Activated T-helper 1 cell treated with Interleukin-2 at 50 U/mL for 16 hours (primary cell): ENCODE data around the gene SENP8.

Experiments used
- DNase-seq: peaks from one replicate; pipeline ENCODE4 v3.0.0-alpha.2; 2020; ENCODE audit warnings: low read depth

SENP8 gene

DNA sequence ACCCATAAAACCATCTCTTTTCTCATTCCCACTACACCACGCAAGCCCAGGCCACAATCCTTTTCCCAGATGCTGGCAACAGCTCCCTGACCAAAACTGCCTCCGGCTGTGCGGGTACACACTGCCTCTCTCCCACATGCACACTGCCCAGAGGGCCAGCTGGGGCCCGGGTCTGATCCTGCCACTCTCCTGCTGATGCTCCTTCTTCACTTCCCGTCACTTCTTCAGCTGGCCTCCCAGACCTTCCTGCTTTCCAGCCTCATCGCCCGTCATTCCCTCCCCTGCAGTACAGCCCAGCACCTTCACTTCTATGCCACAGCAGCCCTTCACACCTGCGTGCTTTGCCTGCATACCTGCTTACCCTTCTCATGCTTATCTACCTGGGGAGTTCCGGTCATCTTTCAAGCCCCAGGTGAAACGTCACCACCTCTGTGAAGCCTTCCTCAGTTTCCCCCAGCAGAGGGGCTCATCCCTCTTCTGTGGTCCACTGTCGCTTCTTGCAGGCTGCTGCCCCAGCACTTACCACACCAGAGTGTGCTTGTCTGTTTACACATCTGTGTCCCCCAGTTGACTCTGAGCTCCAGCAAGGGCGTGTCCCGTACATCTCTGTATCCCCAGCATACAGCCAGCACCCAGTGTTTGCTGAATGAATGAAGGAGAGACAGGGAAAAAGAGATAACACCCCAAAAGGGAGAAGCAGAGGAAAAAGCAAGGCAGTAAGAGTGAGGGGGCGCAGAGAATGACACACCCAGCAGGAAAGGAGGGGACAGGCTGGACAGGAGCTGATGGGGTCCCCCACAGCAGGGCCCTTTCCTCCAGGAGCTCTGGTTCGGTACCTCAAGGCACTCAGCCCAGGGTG is 57.2 kb downstream of the SENP8 start:
- no peak for DNase-seq

DNA sequence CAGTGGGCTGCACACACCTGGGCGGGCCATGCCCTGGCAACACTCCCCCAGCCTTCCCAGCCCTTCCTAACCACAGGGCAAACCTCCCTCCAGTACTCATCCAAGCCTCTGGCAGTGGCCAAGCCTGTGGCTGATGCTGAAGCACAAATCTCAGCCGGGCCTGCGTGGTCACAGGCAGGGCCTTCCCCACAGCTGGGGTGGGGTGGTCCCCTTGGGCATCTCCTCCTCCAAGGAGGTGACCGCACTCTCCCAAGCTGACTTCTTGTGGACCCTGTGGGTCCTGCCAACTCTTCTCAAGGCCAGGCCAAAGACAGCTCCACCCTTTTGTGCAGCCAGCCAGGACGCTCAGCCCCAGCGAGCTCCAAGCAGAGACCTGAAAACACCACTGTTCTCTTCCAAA is 58.0 kb downstream of the SENP8 start:
- DNase-seq: no peak

DNA sequence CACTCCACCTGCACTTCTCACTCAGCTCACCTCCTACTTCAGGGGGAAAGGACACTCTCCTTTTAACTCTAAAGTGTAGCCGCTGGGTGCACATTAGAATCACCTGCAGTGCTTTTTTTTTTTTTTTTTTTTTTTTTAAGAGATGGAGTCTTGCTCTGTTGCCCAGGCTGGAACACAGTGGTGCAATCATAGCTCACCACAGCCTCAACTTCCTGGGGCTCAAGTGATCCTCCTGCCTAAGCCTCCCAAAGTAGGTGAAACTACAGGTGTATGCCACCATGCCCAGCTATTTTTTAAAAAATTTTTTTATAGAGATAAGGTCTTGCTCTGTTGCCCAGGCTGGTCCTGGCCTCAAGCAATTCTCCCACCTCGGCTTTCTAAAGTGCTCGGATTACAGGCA is 58.5 kb downstream of the SENP8 start:
- DNase-seq: no peak

DNA sequence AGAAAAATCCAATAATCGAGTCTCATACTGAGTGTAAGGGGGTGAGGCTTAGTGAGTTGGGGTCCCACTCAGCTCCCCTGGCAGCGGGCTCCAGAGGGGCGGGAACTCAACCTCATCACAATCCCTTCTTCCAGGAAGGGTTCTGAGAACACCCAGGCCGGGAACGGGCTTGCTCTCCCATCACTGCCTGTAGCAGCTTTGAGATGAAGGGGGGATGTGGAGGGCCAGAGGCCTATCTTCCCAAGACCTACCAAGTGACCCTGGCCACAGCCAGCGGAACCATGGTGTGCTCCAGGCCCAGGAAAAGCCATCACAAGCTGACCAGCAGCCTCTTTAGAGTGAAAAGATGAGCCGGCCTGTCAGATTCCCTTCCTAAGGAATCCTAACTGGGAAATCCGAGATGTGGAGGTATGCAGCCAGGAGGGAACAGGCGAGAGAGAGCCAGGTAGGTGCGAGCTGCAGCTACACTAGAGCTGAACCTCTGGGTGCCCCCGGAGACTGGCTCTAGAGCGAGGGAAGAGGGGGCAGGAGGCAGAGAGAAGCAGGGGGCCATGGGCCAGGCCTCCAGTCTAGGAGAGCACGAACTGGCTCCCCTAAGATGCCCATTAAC is 60.9 kb downstream of the SENP8 start:
- no peak for DNase-seq

DNA sequence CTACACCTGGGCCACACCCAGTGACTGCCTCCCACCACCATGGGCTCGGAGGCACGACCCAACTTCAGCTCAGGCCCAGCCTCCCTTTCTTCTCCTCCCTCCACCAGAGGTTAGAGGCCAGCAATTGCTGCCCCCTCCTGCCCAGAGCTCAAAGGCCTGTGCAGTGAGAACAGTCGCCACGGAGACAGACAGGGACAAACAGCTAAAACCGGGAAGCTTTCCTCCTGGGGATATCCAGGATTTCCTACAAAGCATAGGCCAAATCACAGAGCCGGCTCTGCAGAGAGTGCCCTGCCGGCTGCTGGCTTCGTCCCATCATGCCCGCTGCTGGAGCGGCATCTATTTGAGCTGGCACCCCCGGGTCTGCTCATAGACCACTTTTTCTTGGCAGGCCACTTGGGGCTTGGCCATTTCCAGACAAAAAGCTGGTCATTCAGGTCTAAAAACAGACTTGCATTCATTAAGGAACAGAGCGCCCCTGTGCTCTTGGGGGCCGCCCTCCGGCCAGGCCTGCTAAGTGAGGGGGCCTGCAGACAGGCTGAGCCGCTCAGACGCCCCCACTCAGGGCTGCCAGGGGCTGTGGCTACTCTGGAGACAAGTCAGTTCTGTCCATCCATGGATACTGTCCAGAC is 61.9 kb downstream of the SENP8 start:
- DNase-seq: no peak

DNA sequence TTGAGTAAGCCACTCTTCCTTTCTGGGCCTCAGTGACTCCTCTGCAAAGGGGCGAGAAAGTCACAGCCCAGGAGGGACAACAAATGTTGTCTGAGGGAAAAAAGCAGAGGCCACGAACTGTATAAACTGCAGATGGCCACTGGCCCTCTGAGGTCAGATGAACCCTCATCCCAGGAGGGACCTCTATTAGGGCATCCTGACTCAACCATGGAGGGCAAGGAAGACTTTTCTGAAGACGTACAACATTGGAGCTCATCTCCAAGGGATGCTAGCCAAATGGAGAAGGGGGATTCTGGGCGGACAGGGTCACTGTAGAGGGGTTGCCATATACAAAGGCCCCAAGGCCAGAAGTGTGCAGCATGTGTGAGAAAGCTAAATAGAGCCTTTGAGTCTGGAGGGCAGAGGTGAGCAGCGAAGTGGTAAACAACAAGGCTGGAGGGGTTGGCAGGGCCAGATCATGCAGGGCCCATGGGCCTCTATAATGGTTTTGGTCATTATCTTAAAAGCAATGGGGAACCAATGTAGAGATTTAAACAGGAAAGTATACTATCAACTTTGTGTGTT is 62.6 kb downstream of the SENP8 start:
- DNase-seq: no peak

DNA sequence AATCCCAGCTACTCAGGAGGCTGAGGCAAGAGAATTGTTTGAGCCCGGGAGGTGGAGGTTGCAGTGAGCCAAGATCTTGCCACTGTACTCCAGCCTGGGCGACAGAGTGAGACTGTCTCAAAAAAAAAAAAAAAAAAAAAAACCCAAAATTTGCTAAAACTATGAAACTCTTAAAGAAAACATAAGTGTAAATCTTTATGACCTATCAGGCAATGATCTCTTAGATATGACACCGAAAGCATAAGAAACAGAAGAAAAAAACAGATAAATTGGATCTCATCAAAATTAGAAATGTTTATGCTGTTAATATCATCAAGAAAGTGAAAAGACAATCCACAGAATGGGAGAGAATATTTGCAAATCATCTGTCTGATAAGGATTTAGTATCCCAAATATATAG is 64.0 kb downstream of the SENP8 start:
- DNase-seq: no peak

DNA sequence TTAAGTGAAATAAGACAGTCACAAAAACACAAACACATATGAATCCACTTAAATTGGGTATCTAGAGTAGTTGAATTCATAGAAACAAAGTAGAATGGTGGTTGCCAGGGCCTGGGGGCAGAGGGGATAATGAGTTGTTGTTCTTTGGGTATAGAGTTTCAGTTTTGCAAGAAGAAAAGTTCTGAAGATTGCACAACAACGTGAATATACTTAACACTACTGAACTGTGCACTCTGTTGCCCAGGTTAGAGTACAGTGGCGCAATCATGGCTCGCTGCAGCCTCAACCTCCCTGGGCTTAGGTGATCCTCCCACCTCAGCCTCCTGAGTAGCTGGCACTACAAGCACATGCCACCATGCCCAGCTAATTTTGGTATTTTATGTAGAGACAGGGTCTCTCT is 64.5 kb downstream of the SENP8 start:
- DNase-seq: no peak

DNA sequence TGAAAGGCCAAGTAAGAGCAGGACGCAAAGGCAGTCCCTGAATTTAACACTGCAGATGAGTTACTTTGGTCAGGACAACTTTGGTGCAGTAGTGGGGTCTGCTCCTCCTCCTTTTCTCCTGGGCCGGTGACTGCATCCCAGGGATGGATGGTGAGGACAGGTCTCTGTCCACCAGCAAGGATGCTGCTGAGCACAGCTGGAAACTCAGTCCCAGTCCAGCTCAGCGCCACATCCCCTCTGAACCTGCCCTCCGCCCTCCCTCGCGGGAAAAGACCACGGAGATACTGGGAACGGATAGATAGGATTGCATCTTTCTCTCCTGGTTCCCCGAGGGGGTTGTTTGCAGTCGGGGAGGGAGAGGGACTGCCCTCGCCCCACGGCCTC is 65.6 kb downstream of the SENP8 start:
- no peak for DNase-seq

DNA sequence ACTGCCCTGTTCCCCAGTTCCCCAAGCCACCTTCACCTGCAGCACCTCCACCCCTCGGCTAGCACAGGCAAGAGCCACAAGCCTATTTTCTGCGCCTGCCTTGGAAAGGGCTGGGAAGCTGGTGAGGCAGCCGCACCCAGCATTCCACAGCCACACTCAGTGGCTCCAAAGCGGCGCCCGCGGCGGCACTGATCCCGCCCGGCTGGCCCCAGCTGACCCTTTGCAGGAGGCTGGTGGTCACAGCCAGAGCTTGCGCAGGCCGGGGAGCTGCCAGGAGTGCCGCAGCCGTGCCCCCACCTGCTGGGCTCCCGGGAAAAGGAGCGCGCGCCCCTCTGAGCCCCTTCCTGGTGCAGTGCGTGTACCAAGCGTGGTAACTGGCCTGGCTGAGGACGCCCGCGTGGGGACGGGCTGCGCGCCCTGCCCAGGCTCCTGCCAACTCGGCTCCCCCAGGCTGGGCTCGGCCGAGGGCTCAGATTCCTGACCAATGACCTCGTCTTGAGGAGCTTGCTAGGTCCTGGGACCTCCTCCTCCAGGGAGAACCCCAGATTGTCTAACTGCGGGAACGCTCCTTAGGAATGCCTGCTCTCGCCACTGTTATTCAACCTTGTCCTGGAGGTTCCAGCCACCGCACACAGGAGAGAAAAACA is 66.1 kb downstream of the SENP8 start:
- DNase-seq: no peak

DNA sequence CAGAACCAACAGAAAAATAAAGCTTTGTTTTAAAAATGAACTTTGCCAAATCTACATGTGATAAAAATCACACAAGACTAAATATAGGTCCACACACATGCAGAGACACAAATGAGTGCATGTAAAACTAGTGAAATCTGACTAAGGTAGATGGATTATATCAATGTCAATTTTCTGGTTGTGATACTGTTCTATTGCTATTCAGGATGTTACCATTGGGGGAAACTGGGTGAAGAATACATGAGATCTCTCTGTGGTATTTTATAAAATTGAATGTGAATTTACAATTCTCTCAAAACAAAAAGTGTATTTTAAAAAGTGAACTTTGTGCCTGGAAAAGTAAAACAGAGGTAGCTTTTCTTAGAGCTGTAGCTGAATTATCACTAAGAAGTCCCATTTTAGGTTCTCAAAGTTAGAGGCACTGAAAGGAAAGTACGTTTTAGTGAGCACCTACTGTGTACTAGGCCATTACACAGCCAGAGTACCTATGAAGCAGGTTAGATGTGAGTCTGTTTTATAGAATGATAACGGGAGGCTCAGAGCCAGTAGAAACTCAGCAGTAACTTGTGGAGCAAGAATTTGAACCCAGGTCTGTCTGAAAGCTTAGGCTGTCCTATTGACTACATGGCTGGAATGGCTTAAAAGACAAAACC is 71.2 kb downstream of the SENP8 start:
- DNase-seq: no peak

DNA sequence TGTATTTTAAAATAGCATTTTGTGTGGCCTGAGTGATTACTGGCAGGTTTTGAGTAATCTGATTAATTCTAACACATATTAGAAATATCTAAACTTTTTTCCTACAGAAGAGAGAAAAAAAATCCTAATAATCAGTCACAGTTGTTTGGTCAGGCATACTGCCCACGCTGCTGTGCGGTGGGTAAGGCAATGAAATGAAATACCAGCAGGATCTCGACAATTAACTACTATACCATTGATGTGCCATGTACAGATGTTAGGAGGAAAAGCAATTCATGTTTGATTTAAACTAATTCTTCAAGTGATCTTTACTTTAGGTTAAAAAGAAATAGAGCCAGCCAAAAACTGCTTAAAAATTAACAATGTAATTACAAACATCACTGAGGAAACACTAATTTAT is 74.2 kb downstream of the SENP8 start:
- no peak for DNase-seq
